NCI-H2227 (cell line): ENCODE measurements around the gene AFF2.

Experiments
- DNase-seq: peaks from one replicate; lab custom pipeline; 2025; ENCODE audit not compliant: unreplicated experiment; lab: John Stamatoyannopoulos, UW

Gene AFF2

DNA sequence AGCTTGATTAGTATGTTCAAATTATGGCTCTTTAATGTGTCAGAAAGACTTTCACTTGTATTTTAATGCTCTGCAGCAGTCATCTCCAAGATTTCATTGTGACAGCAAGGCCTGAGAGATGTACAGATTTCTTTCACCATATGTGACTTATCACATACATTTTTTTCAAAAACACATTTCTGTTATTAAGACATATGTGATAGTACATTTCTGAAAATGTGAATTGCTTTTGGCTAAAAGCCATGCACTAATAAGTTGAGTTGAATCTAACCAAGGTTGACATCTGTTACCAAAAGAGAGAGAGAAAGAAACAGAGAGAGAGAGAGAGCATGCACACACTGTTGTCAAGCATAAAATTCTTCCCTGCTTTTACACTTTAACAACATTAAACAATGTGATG is 409.3 kb downstream of the AFF2 start:
- no peak for DNase-seq

DNA sequence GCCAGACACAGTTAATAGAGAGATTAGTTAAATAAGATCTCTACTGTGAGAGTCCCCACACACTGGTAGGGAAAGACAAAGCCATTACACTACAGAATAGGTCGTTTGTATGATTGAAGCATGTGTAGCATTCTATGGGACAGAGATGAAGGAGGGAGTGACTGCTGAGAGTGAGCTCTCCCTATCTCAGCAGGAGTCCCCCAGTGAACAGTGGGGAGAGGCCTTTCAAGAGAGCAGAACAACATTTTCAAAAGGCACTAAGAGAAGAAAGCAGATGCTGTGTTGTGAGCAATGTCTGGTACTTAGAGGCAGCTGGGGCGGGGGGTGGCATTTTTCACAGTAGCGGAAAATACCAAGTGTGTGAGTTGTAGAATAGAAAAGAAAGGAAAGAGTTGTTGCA is 413.6 kb downstream of the AFF2 start:
- DNase-seq: no peak

DNA sequence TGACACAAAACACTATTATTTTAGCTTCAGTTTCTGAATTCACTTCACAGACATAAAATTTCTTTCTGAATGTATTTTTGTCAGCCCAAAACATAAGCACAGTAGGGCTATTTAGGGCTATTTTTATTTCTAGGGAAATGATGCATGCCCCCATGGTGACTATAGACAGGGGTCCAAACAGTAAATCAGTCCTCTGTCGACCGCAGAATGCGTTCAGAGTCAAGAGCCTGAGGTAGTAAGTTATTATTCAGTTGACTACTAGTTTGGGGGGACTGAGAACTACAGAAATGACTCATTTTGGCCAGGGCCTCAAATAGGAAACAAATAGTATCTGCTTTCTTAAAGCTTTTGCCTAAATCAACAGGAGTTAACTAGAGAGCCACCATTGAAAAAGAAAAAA is 414.4 kb downstream of the AFF2 start:
- no peak for DNase-seq

DNA sequence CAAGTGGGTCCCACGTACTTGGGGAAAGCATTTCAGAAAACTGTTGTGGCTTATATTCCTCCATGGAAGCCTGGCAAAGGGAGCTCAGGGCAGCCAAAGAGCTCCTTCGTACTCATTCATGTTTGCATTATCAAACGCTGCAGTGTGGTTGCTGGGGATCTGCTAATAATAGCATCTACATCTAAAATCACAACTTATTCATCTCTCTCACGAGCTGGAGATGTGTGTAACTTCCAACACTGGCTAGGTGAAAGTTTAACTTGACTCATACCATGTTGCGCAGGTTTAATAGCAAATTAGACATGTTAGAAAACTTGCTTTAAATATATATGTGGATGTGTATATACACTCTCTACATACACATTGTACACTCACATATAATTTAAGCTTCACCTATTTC is 415.1 kb downstream of the AFF2 start:
- DNase-seq: no peak

DNA sequence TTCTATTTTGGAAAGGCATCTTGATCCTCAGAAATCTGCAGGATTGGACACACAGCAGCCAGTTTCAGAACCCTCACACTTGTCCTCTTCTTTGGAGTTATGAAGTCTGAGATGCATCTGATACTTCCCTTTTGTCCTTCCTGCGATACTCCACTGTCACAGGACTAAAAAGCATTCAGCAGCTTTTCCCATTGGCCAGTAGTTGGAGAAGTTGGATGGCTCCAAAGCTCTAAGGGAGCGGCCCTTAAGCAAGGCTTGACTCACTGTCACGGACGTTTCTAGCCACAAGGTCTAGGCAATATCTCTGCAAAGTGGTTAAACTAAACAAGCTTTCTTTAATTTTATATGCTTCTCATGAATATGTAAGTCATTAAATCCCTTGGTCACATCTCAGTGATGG is 417.0 kb downstream of the AFF2 start:
- DNase-seq: no peak

DNA sequence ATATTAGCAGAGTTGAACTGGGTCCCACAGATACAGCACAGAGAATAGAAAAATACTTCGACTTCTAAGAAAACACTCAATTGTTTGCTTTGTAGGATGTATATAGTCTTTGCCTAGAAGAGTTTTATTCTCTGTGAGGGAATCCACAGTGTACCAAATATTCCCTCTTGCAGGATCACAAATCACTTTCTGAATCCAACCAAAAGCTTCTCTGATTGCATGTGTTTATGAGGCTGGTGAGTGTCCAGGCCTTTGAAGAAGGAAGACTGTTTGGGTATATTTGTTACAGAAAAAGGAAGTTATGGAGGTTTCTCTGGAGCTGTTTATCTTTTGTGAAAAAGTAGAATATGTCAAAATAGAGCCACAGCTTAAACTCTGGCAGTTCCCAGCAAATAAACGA is 423.2 kb downstream of the AFF2 start:
- no peak for DNase-seq

DNA sequence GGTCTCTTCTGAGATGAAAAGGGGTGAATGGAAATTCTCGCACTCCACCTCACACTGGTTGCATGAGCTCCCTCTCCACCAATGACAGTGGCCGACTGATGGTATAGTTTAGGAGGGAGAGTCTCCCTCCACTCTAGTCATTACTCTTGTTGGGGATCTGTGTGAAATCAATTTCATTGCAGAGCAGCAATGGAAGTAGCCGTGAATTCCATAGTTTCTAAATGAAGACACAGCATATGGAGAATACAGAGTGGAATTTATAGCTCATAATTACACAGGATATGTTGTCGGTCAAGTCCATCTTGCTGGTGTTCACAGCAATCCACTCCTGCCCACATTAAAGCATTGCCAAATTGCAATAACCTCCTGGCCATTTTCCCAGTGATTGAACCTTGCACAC is 426.0 kb downstream of the AFF2 start:
- no peak for DNase-seq

DNA sequence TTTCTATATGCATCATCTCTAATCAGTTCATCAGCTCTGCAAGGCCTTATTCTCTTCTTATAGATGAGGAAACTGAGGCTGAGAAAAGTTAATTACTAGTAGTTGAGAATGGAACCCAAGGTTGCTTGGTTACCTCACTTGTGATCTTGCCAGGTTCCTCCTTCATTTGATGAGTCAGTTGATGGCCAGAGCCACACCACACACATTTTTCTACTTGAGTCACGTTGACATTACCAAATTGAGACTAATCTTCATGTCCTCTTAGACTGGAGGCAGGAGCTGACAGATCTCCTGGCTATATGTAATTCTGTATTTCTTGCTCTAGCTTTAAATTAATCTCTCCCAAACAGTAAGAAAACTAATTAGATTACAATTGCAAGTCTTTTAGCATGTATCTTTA is 428.4 kb downstream of the AFF2 start:
- no peak for DNase-seq

DNA sequence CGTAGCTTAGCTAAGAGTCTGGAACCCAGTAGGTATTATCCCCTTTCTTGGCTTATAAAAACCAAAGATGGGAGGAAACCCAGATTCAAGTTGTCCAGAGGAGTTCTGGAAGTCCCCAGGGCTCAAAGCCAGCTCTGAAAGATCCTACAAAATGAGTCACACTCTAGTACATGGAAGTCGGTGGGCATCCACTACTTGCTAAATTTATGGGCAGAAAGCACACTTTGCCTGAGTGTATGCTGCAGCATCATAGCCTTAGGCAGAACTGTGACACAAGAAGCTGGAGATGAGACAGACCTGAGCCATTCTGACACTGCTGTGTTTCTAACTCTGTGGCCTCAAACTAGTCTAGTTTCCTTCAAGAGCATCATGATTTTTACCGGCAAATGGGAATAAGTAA is 429.3 kb downstream of the AFF2 start:
- no peak for DNase-seq

DNA sequence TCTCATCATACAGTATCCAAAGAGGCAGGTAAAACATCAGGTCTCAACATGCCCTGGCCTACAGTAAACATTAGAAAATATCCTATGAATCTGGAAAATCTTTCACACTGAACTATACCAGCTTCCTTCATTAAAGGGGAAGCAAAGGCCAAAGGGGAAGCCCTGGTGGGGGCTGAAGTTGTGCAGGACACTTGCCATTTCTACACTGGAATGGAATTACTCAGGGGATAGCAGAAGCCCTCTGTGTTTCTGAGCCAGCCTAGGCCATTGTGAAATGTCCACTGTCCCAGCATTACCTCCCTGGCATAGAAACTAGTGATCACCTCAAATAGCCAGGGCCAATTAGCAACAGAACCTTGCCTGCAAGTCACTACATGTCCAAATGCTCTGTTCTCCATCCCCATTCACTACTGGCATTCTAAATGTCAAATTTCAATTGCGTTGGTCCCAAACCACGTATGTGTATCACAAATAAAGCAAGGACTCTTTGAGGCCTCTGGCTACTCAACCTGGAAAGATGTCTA is 429.9 kb downstream of the AFF2 start:
- DNase-seq: no peak

DNA sequence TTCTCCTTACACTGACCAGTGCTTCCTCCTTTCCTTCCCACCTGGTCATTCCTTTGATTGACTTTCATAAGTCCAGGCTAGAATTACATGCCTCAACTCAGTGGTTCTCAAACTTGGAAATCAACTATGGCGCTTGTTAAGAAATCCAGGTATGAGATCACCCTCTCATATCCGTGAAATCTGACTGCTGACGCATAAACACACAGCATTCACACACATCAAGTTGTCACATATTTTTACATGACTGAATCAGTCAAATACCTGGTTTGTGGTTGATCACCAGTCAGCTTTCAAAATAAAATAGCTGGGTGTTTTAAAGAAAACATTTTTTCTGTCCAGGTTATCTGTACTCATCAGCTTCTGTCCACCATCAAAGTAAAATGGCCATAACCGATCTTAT is 433.5 kb downstream of the AFF2 start:
- DNase-seq: no peak

DNA sequence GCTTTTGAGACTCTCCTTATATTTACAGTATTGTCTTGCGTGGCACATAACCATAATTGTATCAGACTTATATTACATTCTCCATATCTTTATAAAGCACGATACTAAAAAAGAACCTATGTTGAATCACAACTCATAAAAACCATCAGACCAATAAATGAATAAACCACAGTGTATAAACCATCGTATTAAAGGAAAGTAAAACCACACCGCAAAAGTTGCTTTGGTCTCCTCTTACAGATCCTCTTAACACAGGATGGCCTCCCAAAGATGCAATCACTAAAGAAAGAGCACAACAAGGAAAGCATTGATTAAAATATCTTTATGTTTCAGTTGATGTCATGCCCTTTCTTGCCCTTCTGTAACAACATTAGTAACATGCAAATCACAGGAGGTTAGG is 437.9 kb downstream of the AFF2 start:
- no peak for DNase-seq

DNA sequence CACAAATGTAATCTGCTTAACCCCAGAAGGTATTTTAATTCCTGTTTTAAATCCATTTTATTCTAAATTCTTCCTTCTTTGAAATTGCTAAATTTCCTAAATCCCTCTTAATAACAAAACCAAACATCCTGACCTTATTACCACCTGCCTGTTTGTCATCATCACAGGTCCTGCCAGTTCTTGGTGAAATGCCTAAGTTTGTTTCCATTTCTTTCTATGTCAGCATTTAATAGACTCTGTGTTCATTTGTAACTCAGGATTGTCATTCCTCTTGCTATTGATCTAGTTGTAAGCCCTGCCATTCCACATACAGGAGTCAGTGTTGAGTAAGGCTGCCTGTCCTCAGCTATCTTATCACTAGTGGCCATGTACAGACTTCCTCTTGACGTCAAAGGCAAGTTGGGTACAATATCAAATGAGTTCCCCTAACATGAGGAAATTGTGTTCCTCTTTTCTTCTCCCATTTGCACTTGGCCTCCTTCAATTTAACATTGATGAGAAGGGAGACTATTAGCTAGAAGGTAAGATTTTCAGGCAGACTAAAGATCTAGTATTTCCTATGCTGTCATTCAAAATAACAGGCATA is 440.1 kb downstream of the AFF2 start:
- no peak for DNase-seq

DNA sequence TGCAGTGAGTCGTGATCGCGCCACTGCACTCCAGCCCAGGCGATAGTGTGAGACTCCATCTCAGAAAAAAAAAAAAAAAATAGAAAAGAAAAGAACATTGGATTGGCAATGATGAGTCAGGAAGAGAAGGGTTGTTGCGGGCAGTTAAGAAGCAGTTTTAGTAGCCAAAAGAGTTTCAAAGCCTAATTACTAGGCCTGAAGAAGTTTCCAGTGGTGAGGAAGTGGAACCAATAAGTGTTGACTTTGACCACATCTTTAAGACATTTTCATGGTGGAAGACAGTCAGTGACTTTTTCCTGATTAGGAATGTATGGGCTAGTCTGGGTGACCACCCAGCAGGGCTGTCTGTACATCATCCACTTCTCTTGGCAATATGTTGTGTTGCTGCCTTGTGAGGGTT is 442.3 kb downstream of the AFF2 start:
- DNase-seq: no peak

DNA sequence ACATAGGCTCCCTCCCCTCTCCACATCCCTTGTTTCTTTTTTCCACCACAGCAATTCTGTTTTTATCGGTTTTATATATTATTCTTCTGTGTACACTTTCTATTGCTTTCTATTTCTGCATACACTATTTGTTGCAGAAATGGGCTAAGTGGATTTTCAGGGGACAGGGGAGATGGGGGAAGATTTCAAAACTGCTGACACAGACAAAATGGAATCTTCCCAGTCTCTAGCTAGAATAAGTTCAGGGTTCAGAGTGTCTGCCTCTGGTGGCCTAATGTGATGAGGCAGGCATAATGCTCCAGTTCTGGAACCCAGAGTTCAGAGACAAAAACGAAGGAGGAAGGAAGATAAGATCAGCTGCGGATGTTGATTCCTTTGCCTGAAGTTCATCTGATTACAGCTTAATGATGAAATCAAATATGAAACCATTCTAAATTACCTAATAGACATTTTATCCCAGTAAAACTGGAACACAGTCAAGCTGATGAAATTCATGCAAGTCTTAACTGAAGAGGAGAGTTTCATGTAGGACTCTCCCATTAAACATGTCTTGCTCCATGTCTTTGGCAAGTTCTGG is 447.1 kb downstream of the AFF2 start:
- DNase-seq: no peak

DNA sequence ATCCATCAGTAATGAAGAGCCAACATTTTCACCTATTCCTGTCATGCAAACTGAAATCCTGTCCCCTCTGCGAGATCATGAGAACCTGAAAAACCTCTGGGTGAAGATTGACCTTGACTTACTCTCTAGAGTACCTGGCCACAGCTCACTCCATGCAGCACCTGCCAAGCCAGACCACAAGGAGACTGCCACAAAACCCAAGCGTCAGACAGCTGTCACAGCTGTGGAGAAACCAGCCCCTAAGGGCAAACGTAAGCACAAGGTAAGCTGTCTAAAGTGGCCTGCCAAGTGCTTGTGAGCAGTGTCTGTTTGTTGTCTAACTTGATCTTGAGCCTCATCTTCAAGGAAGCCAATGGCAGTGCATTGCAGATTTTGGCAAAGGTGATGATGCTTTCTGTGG is 455.9 kb downstream of the AFF2 start:
- DNase-seq: no peak

DNA sequence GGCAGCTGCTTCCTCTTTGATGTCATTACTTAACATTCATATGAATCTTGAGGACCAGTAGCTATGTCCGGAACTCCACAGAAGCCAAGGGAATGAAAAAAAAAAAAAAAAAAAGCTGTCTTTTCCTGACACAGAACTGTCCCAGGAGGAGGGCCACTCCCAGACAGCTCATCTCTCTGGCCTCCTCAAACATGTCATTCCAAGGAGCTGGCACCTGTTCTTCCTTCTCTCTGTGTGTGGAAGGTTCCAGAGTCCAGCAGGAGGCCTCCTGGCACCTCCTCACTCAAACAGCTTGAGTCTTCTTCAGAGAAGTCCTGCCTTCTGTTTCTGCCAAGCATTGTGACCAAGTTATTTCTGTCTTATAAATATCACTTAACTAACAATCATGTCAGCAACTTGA is 458.5 kb downstream of the AFF2 start:
- no peak for DNase-seq

DNA sequence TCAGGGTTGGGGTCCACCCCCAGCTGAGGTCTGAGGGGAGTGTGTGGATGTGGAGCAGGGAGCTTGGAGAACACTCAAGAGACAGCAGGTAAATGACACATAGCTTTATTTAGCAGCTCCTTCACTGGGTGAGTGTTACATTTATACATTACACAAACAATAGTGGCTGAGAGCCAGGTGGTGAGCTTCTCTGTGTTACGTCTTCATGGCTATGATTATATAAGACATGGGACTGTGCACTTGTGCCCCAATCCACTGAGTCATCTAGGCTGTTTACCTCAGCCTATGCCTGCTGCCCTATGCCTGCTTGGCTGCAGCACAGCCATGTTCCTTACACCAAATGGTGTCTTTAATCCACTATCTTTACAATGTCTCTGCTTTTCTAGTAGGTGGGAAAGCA is 459.6 kb downstream of the AFF2 start:
- DNase-seq: no peak

DNA sequence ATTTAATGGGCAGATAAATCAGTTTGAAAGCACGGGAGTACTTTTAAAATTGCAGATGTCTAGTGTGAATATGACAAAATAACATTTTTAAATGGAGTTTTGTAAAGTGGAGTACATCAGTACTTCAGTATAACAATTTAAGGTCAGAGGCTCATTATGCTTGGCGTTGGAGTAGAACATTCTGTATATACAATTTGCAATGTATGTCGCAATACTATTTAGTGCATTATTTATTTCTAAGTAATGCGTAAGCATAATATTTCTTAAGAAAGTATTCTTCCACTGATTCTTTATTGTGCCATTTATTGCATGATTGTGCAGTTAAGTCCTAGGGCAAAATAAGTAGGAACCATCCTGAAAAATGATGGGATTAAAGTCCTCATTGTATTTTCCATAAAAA is 461.6 kb downstream of the AFF2 start:
- no peak for DNase-seq

DNA sequence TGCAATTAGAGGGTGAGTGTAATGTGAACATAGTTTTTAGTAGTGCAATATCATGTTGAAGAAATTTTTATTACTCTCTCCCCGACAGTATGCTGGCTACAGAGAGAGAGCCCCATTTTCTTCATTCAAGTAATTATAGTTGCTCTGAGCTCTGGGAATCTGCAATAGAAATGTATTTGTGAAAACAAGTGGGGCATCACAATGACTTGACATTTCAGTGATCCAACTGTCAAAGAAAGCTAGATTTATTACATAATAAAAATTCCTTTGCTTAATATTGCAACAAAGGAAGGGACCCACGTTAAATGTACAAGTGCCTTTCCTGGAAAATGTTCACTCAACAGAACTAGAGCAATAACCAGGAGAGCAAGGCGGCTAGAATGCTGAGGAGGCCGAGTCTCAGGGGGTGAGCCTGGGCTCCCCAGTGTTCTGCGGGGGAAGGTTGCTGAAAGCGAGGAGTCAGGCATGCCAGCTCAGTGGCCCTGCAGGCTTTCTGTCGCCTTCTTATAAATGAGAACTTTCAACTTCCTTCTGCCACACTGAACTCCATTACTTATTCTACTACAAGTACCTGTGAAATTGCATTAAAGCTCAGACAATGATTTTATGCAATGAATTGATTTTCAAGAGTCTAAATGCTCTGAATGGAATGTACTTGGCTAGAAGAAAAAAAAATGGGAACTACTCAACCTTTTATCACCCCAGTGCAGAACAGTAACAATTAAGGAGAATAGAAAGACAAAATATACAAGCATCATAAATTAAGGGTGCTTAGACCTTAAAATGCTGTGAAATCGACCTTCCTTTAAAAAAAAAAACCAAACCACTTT is 476.4 kb downstream of the AFF2 start:
- no peak for DNase-seq

DNA sequence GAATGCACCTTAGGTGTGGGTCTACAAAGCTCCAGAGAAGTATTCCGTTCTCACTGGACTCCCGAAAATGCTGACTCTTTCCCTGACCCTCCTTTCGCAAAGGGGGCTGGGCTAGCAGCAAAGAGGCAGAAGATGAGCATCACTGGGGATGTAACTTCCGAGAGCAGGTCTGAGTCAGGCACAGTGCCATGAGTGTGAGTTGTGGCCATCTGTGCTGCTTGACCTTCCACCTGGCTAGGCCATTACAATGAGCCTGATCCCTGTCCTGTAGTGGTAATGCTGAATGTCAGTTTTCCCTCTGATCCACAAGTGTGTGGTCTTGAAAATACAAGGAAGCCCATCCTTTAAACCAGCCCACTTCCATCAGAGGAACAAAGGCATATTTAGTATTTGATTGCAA is 479.4 kb downstream of the AFF2 start:
- DNase-seq: no peak

DNA sequence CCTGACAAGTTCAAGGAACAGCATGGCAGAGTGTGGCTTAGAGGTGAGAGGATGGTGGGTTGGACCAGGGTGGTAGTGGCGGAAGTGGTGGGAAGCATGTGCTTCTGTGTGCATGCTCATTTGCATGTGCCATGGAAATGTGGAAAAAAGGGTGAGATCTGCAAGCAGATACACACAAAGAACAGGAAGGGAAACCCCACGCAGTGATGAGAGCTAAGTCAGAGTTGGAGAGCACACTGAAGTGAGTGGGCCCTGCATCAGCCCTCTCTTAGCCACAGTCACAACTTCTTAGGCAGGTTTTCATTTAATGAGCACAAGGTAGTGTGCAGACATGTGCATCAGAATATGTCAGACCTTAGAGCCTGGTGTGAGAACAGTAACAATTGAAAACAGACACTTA is 483.8 kb downstream of the AFF2 start:
- no peak for DNase-seq
